Gastroesophageal sphincter (tissue), 3 donors: ENCODE data around the gene TTYH3.

Source experiments
- EP300 ChIP-seq: sonication (generic); formaldehyde crosslinking; IDR thresholded peaks from one replicate; pipeline ENCODE4 v1.6.1; 2017; ENCODE audit warnings: antibody characterized with exemption, mild to moderate bottlenecking
- POLR2A ChIP-seq, 2 donors: fragments of 450-650 bp; IDR thresholded peaks; one replicate each; pipeline ENCODE4 v1.6.1; 2017; ENCODE audit warnings: antibody characterized with exemption in 2 of 2, mild to moderate bottlenecking in 2 of 2, moderate library complexity in 1 of 2
- POLR2AphosphoS5 ChIP-seq: sonication (generic); formaldehyde crosslinking; IDR thresholded peaks from one replicate; pipeline ENCODE4 v1.6.1; 2017; ENCODE audit warnings: antibody characterized with exemption
- TF ChIP-seq, protein P1 (sequence below), 4 experiments: fragments of 200-600 bp in 2 of 4; fragments of 450-650 bp in 2 of 4; sonication (generic) in 1 of 4; IDR thresholded peaks; one replicate each; pipeline ENCODE4 v1.5.1; 2017 to 2019; ENCODE audit warnings: antibody characterized with exemption in 4 of 4, mild to moderate bottlenecking in 2 of 4, moderate library complexity in 2 of 4

DNA sequence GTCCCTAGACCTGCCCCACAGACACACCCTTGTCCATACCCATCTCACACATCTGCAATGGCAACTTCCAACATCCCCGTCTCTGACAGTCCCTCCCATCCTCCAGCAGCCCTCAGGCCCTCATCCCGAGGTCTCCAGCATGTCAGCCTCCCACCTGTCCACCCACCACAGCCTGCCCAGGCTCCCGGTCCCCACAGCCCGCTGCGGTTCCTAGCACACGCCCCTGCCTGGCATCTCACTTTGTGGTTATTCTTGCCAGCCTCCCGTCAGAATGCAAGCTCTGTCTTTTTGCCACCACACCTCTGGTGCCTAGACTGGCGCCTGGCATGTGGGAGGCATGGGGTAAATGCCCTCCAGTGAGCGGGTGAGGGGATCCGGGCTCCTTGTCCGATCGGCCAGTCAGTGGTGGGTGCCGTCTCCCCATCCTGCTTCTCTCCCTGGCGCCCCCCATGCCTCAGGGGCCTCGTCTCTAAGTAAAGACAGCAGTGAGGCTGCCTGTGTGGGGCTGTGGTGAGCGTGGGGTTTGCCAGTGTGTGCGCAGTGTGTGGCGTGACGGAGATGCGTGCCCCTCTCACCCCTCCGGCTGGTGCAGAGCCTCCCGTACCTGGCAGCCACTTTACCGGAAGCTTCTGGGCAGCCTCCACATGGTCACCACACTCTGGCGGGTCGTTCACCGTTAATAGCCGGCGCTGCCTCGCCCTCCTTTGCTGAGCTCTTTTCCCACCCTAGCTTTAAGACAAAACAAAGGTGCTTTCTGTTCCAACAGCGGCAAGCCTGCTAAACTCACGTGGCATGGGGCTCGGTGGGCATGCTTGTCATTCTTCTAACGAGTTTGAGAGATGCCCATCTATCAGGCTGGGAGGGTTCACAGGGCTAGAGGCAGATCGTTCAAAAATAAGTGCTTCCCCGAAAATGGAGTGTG is 28.5 kb upstream of the TTYH3 start:
- TF ChIP-seq EP300: no peak
- TF ChIP-seq, protein P1, sequence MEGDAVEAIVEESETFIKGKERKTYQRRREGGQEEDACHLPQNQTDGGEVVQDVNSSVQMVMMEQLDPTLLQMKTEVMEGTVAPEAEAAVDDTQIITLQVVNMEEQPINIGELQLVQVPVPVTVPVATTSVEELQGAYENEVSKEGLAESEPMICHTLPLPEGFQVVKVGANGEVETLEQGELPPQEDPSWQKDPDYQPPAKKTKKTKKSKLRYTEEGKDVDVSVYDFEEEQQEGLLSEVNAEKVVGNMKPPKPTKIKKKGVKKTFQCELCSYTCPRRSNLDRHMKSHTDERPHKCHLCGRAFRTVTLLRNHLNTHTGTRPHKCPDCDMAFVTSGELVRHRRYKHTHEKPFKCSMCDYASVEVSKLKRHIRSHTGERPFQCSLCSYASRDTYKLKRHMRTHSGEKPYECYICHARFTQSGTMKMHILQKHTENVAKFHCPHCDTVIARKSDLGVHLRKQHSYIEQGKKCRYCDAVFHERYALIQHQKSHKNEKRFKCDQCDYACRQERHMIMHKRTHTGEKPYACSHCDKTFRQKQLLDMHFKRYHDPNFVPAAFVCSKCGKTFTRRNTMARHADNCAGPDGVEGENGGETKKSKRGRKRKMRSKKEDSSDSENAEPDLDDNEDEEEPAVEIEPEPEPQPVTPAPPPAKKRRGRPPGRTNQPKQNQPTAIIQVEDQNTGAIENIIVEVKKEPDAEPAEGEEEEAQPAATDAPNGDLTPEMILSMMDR (IDR thresholded peaks at IDR 0.05): no peak
- no peak for TF ChIP-seq POLR2AphosphoS5
- TF ChIP-seq POLR2A (IDR thresholded peaks at IDR 0.05): no peak
